KMS-11 (cell line): ENCODE results near the gene KRTAP1-4.

ENCODE experiments used
- H2AFZ ChIP-seq: fragments of 200-600 bp; sonication (generic); 2 replicates; pipeline ENCODE4 v1.6.1; 2016; ENCODE audit warnings: antibody characterized with exemption, mixed run types, low read depth
- H3K27ac ChIP-seq: fragments of 200-600 bp; sonication (generic); 2 replicates; pipeline ENCODE4 v1.6.1; 2016; ENCODE audit warnings: mild to moderate bottlenecking, mixed run types
- H3K27me3 ChIP-seq: fragments of 200-600 bp; sonication (generic); 2 replicates; pipeline ENCODE4 v1.6.1; 2017; ENCODE audit warnings: mild to moderate bottlenecking, low read depth, mixed run types, moderate library complexity; ENCODE audit not compliant: insufficient read depth
- H3K36me3 ChIP-seq: fragments of 200-600 bp; sonication (generic); 2 replicates; pipeline ENCODE4 v1.6.1; 2017; ENCODE audit warnings: mild to moderate bottlenecking, mixed run types; ENCODE audit not compliant: insufficient read depth
- H3K4me1 ChIP-seq: fragments of 200-600 bp; sonication (generic); 2 replicates; pipeline ENCODE4 v1.6.1; 2016; ENCODE audit warnings: mild to moderate bottlenecking, low read depth, mixed run types; ENCODE audit not compliant: poor library complexity, severe bottlenecking
- H3K4me2 ChIP-seq: fragments of 200-600 bp; sonication (generic); 2 replicates; pipeline ENCODE4 v1.7.0; 2016; ENCODE audit warnings: mild to moderate bottlenecking, mixed run types
- H3K4me3 ChIP-seq: fragments of 200-600 bp; sonication (generic); IDR thresholded peaks from 2 replicates; pipeline ENCODE4 v1.6.1; 2017; ENCODE audit warnings: low read depth, low read length, mixed read lengths; ENCODE audit not compliant: insufficient read depth
- H3K79me2 ChIP-seq: fragments of 200-600 bp; sonication (generic); 2 replicates; pipeline ENCODE4 v1.6.1; 2016; ENCODE audit warnings: low read depth, mixed run types; ENCODE audit not compliant: insufficient read depth
- H3K9ac ChIP-seq: fragments of 200-600 bp; sonication (generic); 2 replicates; pipeline ENCODE4 v1.6.1; 2016; ENCODE audit warnings: mild to moderate bottlenecking, mixed run types
- H4K20me1 ChIP-seq: fragments of 200-600 bp; sonication (generic); 2 replicates; pipeline ENCODE4 v1.6.1; 2016; ENCODE audit warnings: mild to moderate bottlenecking, mixed run types; ENCODE audit not compliant: insufficient read depth
- CTCF ChIP-seq: fragments of 200-600 bp; sonication (generic); conservative IDR thresholded peaks from 2 replicates; pipeline ENCODE4 v1.6.1; 2017; ENCODE audit warnings: low read depth, mild to moderate bottlenecking, antibody characterized with exemption, low read length, moderate library complexity, mixed read lengths

KRTAP1-4 gene

GRCh38 chr17:41029633-41030245, at the start of gene KRTAP1-4:
TSS of gene KRTAP1-4 (minus strand) at chr17:41030195. CDS start at chr17:41030078, 117 bp downstream.
- H2AFZ ChIP-seq: no peak within 1 kb of the TSS
- no peak within 1 kb of the TSS for H3K27ac ChIP-seq
- H3K4me2 ChIP-seq: no peak within 1 kb of the TSS
- no peak within 1 kb of the TSS for H3K9ac ChIP-seq
- H3K4me1 ChIP-seq: no peaks in the 10 kb centered on the region
- H4K20me1 ChIP-seq: no peaks in the 10 kb centered on the region
- TF ChIP-seq CTCF: no peak
- no peaks in the 10 kb centered on the region for H3K36me3 ChIP-seq
- no peaks in the 10 kb centered on the region for H3K27me3 ChIP-seq
- no peak within 1 kb of the TSS for H3K4me3 ChIP-seq
- H3K79me2 ChIP-seq: no peaks in the 10 kb centered on the region

- Histone ChIP-seq H3K4me1 (no peaks in the 10 kb centered on the region), H3K4me3 (no peak overlapping the region), H3K9ac (no peak overlapping the region), H2AFZ (no peak overlapping the region), H3K27me3 (no peaks in the 10 kb centered on the region), H4K20me1 (no peaks in the 10 kb centered on the region), H3K27ac (no peak overlapping the region), H3K79me2 (no peaks in the 10 kb centered on the region), H3K36me3 (no peaks in the 10 kb centered on the region), H3K4me2 (no peak overlapping the region)
- no peak for TF ChIP-seq CTCF
Measured at GRCh38 chr17:41076788-41077187, 46.8 kb upstream of the KRTAP1-4 start.

- Histone ChIP-seq H3K36me3 (no peaks in the 10 kb centered on the region), H3K27me3 (no peaks in the 10 kb centered on the region), H3K4me2 (no peak overlapping the region), H3K4me3 (no peak overlapping the region), H3K79me2 (no peaks in the 10 kb centered on the region), H2AFZ (no peak overlapping the region), H3K27ac (no peak overlapping the region), H3K4me1 (no peaks in the 10 kb centered on the region), H4K20me1 (no peaks in the 10 kb centered on the region), H3K9ac (no peak overlapping the region)
- no peak for TF ChIP-seq CTCF
Measured at GRCh38 chr17:41073676-41074075, 43.7 kb upstream of the KRTAP1-4 start.

- Histone ChIP-seq H2AFZ (no peak overlapping the region), H3K27ac (no peak overlapping the region), H3K9ac (no peak overlapping the region)
Measured at GRCh38 chr17:41071606-41072360, 41.8 kb upstream of the KRTAP1-4 start.

More at GRCh38 chr17:41071606-41072360, 41.8 kb upstream of the KRTAP1-4 start:
- Histone ChIP-seq H3K4me1 (no peaks in the 10 kb centered on the region), H3K36me3 (no peaks in the 10 kb centered on the region), H4K20me1 (no peaks in the 10 kb centered on the region), H3K4me3 (no peak overlapping the region), H3K79me2 (no peaks in the 10 kb centered on the region), H3K27me3 (no peaks in the 10 kb centered on the region), H3K4me2 (no peak overlapping the region)
- no peak for TF ChIP-seq CTCF
